KBM-7 (cell line): ENCODE measurements around the gene CYP27B1.
"Not testable (repeated sequence)": the region's sequence is repeated elsewhere in the genome, so short reads cannot be mapped to it uniquely, and the experiment has no call there.

Experiments used
- DNase-seq: peaks from one replicate; pipeline ENCODE4 v3.0.0-alpha.2; 2015
- in situ Hi-C: fragments of 300-500 bp; cut with MboI; formaldehyde crosslinking; loops from 2 replicates; pipeline ENCODE4 v1.14.3; 2020; ENCODE audit warnings: low sequenced_read_pairs, low pct_unique_long_range_greater_than_20kb, mixed read lengths

Gene CYP27B1

GRCh38 chr12:57717131-57717530 lies 49.7 kb downstream of the CYP27B1 start:
- DNase-seq = no peak

GRCh38 chr12:57716305-57716704 lies 50.6 kb downstream of the CYP27B1 start:
- in situ Hi-C loops = no loop called here
- DNase-seq = no peak

More at GRCh38 chr12:57717131-57717530, 49.7 kb downstream of the CYP27B1 start:
- in situ Hi-C loops = no loop called here

GRCh38 chr12:57715786-57716185 lies 51.1 kb downstream of the CYP27B1 start:
- in situ Hi-C loops = no loop called here
- DNase-seq = no peak

- in situ Hi-C loops, DNase-seq: not testable (repeated sequence)
Measured at GRCh38 chr12:57715036-57715748, 51.7 kb downstream of the CYP27B1 start.

GRCh38 chr12:57713209-57713608 lies 53.7 kb downstream of the CYP27B1 start:
- in situ Hi-C loops = no loop called here
- no peak for DNase-seq

GRCh38 chr12:57712701-57713100 lies 54.2 kb downstream of the CYP27B1 start:
- no peak for DNase-seq
- in situ Hi-C loops = no loop called here
